IMR-90 (cell line): Measurements from ENCODE around the gene LCE1B.

Source experiments
- BHLHE40 ChIP-seq: fragments of 150-350 bp; IDR thresholded peaks from 2 replicates; pipeline ENCODE4 v1.6.1; 2016; ENCODE audit warnings: mild to moderate bottlenecking, low read depth, low read length
- CEBPB ChIP-seq: IDR thresholded peaks from 2 replicates; pipeline ENCODE4 v1.6.1; 2012; ENCODE audit warnings: low read depth, low read length, improper control_type of control experiment
- FOS ChIP-seq: fragments of 150-350 bp; IDR thresholded peaks from 2 replicates; pipeline ENCODE4 v1.6.1; 2016; ENCODE audit warnings: low read depth, low read length
- POLR2A ChIP-seq: IDR thresholded peaks from 2 replicates; pipeline ENCODE4 v1.6.1; 2012; ENCODE audit warnings: mild to moderate bottlenecking, low read depth, low read length
- RAD21 ChIP-seq: IDR thresholded peaks from 2 replicates; pipeline ENCODE4 v1.6.1; 2012; ENCODE audit warnings: low read length, improper control_type of control experiment
- RFX5 ChIP-seq: IDR thresholded peaks from 2 replicates; pipeline ENCODE4 v1.8.0; 2012; ENCODE audit warnings: low read depth, mild to moderate bottlenecking, low read length, moderate library complexity
- TF ChIP-seq, protein P1 (sequence below): conservative IDR thresholded peaks from 2 replicates; pipeline ENCODE4 v1.5.1; 2012; ENCODE audit warnings: mild to moderate bottlenecking, low read depth, low read length, improper control_type of control experiment
- TF ChIP-seq, protein P2 (sequence below): fragments of 150-350 bp; IDR thresholded peaks from 2 replicates; pipeline ENCODE4 v1.6.1; 2016; ENCODE audit warnings: low read depth, mild to moderate bottlenecking, low read length, moderate library complexity, borderline replicate concordance
- TF ChIP-seq, protein P3 (sequence below): fragments of 150-350 bp; IDR thresholded peaks from 2 replicates; pipeline ENCODE4 v1.6.1; 2017; ENCODE audit warnings: mild to moderate bottlenecking, antibody characterized with exemption, low read length, low read depth

DNA sequence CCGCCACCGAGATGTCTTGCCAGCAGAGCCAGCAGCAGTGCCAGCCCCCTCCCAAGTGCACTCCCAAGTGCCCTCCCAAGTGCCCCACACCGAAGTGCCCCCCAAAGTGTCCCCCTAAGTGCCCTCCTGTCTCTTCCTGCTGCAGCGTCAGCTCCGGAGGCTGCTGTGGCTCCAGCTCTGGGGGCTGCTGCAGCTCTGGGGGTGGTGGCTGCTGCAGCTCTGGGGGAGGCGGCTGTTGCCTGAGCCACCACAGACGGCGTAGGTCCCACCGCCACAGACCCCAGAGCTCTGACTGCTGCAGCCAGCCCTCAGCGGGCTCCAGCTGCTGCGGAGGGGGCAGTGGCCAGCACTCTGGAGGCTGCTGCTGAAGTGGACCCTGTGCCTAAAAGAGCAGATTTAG, 35.4 kb upstream of the LCE1B start:
- TF ChIP-seq, protein P1, sequence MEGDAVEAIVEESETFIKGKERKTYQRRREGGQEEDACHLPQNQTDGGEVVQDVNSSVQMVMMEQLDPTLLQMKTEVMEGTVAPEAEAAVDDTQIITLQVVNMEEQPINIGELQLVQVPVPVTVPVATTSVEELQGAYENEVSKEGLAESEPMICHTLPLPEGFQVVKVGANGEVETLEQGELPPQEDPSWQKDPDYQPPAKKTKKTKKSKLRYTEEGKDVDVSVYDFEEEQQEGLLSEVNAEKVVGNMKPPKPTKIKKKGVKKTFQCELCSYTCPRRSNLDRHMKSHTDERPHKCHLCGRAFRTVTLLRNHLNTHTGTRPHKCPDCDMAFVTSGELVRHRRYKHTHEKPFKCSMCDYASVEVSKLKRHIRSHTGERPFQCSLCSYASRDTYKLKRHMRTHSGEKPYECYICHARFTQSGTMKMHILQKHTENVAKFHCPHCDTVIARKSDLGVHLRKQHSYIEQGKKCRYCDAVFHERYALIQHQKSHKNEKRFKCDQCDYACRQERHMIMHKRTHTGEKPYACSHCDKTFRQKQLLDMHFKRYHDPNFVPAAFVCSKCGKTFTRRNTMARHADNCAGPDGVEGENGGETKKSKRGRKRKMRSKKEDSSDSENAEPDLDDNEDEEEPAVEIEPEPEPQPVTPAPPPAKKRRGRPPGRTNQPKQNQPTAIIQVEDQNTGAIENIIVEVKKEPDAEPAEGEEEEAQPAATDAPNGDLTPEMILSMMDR, result no peak
- TF ChIP-seq RAD21 (no peak), RFX5 (no peak), POLR2A (no peak), CEBPB (no peak), FOS (no peak), BHLHE40 (no peak)
- TF ChIP-seq, protein P2, sequence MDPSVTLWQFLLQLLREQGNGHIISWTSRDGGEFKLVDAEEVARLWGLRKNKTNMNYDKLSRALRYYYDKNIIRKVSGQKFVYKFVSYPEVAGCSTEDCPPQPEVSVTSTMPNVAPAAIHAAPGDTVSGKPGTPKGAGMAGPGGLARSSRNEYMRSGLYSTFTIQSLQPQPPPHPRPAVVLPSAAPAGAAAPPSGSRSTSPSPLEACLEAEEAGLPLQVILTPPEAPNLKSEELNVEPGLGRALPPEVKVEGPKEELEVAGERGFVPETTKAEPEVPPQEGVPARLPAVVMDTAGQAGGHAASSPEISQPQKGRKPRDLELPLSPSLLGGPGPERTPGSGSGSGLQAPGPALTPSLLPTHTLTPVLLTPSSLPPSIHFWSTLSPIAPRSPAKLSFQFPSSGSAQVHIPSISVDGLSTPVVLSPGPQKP, result no peak
- TF ChIP-seq, protein P3, sequence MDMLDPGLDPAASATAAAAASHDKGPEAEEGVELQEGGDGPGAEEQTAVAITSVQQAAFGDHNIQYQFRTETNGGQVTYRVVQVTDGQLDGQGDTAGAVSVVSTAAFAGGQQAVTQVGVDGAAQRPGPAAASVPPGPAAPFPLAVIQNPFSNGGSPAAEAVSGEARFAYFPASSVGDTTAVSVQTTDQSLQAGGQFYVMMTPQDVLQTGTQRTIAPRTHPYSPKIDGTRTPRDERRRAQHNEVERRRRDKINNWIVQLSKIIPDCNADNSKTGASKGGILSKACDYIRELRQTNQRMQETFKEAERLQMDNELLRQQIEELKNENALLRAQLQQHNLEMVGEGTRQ, result no peak
